ENCODE results near the gene EPHB6.

Gene EPHB6

GRCh38 chr7:142868188-142868985, 13.5 kb downstream of the EPHB6 start:
- DNase-seq (ENCODE audit: low read depth), result no peak
- TF ChIP-seq POLR2A (IDR thresholded peaks at IDR 0.05; ENCODE audit: extremely low read depth, insufficient read length), result no peak
- TF ChIP-seq MAX (IDR thresholded peaks at IDR 0.05; ENCODE audit: low read depth, low read length), result no peak
- no peak for TF ChIP-seq MYC (IDR thresholded peaks at IDR 0.05; ENCODE audit: low read depth, low read length)
- TF ChIP-seq CTCF (IDR thresholded peaks at IDR 0.05; ENCODE audit: low read depth, low read length), result no peak
- no peak overlapping the region for H3K4me3 ChIP-seq (ENCODE audit: low read depth, low read length)

DNA sequence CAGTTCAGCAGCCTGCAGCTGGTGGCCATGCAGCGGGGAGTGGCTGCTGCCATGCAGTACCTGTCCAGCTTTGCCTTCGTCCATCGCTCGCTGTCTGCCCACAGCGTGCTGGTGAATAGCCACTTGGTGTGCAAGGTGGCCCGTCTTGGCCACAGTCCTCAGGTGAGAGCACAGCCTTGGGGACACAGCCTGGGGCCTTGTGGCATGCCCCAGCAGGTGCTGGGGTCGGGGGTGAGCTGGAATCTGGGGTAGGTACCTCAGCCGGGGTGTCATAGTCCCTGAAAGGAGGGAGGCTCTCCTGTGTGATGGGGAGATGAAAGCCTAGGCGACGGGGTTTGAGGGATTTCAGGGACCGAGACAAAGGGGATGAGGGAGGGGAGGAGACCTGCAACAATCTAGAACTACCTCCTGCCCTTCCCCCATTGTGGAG, 14.1 kb downstream of the EPHB6 start:
- no peak overlapping the region for H3K4me3 ChIP-seq (ENCODE audit: low read depth, low read length)
- no peak for DNase-seq (ENCODE audit: low read depth)
- no peak for TF ChIP-seq CTCF (IDR thresholded peaks at IDR 0.05; ENCODE audit: low read depth, low read length)
- TF ChIP-seq MAX (IDR thresholded peaks at IDR 0.05; ENCODE audit: low read depth, low read length), result no peak
- no peak for TF ChIP-seq MYC (IDR thresholded peaks at IDR 0.05; ENCODE audit: low read depth, low read length)
- TF ChIP-seq POLR2A (IDR thresholded peaks at IDR 0.05; ENCODE audit: extremely low read depth, insufficient read length), result no peak

DNA sequence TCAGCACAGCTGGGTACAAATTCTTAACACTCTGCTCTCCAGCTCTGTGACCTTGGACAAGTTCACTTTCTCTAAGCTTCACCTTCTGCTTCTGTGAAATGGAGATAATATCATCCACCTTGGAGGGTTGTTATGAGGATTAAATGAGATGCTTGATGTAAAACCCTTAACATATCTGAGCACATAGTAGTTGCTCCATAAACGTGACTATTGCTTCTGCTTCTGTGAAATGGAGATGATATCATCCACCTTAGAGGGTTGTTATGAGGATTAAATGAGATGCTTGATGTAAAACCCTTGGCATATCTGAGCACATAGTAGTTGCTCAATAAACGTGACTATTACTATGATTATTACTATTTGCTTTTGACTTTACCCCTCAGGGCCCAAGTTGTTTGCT, 14.6 kb downstream of the EPHB6 start:
- DNase-seq (ENCODE audit: low read depth), result no peak
- TF ChIP-seq POLR2A (IDR thresholded peaks at IDR 0.05; ENCODE audit: extremely low read depth, insufficient read length) (no peak), CTCF (IDR thresholded peaks at IDR 0.05; ENCODE audit: low read depth, low read length) (no peak), MYC (IDR thresholded peaks at IDR 0.05; ENCODE audit: low read depth, low read length) (no peak), MAX (IDR thresholded peaks at IDR 0.05; ENCODE audit: low read depth, low read length) (no peak)
- H3K4me3 ChIP-seq (ENCODE audit: low read depth, low read length), result no peak overlapping the region

- H3K4me3 ChIP-seq (ENCODE audit: low read depth, low read length), result no peak overlapping the region
- DNase-seq (ENCODE audit: low read depth), result no peak
- TF ChIP-seq MAX (IDR thresholded peaks at IDR 0.05; ENCODE audit: low read depth, low read length) (no peak), CTCF (IDR thresholded peaks at IDR 0.05; ENCODE audit: low read depth, low read length) (no peak), MYC (IDR thresholded peaks at IDR 0.05; ENCODE audit: low read depth, low read length) (no peak), POLR2A (IDR thresholded peaks at IDR 0.05; ENCODE audit: extremely low read depth, insufficient read length) (no peak)
Measured at GRCh38 chr7:142870147-142870559, 15.3 kb downstream of the EPHB6 start.

- DNase-seq (ENCODE audit: low read depth), result no peak
- no peak overlapping the region for H3K4me3 ChIP-seq (ENCODE audit: low read depth, low read length)
- TF ChIP-seq CTCF (IDR thresholded peaks at IDR 0.05; ENCODE audit: low read depth, low read length) (no peak), POLR2A (IDR thresholded peaks at IDR 0.05; ENCODE audit: extremely low read depth, insufficient read length) (no peak)
Measured at GRCh38 chr7:142870566-142871259, 15.8 kb downstream of the EPHB6 start.

Measured in NB4 (cell line).